Measurements from ENCODE around the gene CCDC187. TPM values are rescaled to one million over a fixed set of nuclear protein-coding genes. Genes with fewer than 3 reads are reported as not detected.

The CCDC187 gene
- polyA plus RNA-seq, 4 donors: 0.07 to 4.7 (median 2.2) TPM

Other genes starting within 250 kb of the CCDC187 start
- 1 to 10 TPM; 5.3 to 9.4 (median 7.4) TPM for gene NACC2, start 208.8 kb downstream of the CCDC187 start, polyA plus RNA-seq (ENCODE audit: insufficient read length in 4 of 4)
- 10 to 100 TPM; 14.3 to 22.0 (median 15.2) TPM for gene TMEM250, start 185.2 kb downstream of the CCDC187 start, polyA plus RNA-seq (ENCODE audit: insufficient read length in 4 of 4)
- gene LHX3, start 99.0 kb downstream of the CCDC187 start, polyA plus RNA-seq (ENCODE audit: insufficient read length in 4 of 4): not detected
- gene QSOX2, start 58.3 kb downstream of the CCDC187 start, polyA plus RNA-seq (ENCODE audit: insufficient read length in 4 of 4): 10 to 100 TPM; 14.3 to 20.6 (median 15.5) TPM
- gene GPSM1, start 23.4 kb upstream of the CCDC187 start, polyA plus RNA-seq (ENCODE audit: insufficient read length in 4 of 4): 10 to 100 TPM; 24.3 to 46.1 (median 29.6) TPM
- gene DNLZ, start 59.6 kb upstream of the CCDC187 start, polyA plus RNA-seq (ENCODE audit: insufficient read length in 4 of 4): 10 to 100 TPM in 1 of 4 donors, 1 to 10 TPM in 3; 4.8 to 28.7 (median 6.2) TPM
- 1 to 10 TPM; 1.2 to 2.9 (median 2.2) TPM for gene CARD9, start 69.6 kb upstream of the CCDC187 start, polyA plus RNA-seq (ENCODE audit: insufficient read length in 4 of 4)
- 10 to 100 TPM in 3 of 4 donors, 1 to 10 TPM in 1; 7.6 to 14.2 (median 12.3) TPM for gene SNAPC4, start 96.1 kb upstream of the CCDC187 start, polyA plus RNA-seq (ENCODE audit: insufficient read length in 4 of 4)
- gene ENTR1, start 106.5 kb upstream of the CCDC187 start, polyA plus RNA-seq (ENCODE audit: insufficient read length in 4 of 4): 10 to 100 TPM; 42.1 to 61.4 (median 46.4) TPM
- 10 to 100 TPM; 38.7 to 70.2 (median 57.9) TPM for gene PMPCA, start 106.6 kb upstream of the CCDC187 start, polyA plus RNA-seq (ENCODE audit: insufficient read length in 4 of 4)
- gene INPP5E, start 135.8 kb upstream of the CCDC187 start, polyA plus RNA-seq (ENCODE audit: insufficient read length in 4 of 4): 10 to 100 TPM; 10.2 to 18.8 (median 13.1) TPM
- 10 to 100 TPM; 50.7 to 72.4 (median 60.7) TPM for gene SEC16A, start 178.9 kb upstream of the CCDC187 start, polyA plus RNA-seq (ENCODE audit: insufficient read length in 4 of 4)
- 10 to 100 TPM; 15.8 to 39.3 (median 25.7) TPM for gene NOTCH1, start 242.0 kb upstream of the CCDC187 start, polyA plus RNA-seq (ENCODE audit: insufficient read length in 4 of 4)